HL-60/S4 treated with phorbol 12-myristate 13-acetate at 8.2 ng/mL for 4 days and 3 days (cell line): ENCODE results near the gene WRNIP1.

ENCODE experiments used
- in situ Hi-C: fragments of 300-500 bp; cut with MboI; formaldehyde crosslinking; loops from 2 replicates; pipeline ENCODE4 v1.15.0; 2022; ENCODE audit warnings: low sequenced_read_pairs

WRNIP1 gene

GRCh38 chr6:2831392-2831791 lies 66.2 kb downstream of the WRNIP1 start:
- in situ Hi-C loops = no loop called here

GRCh38 chr6:2834262-2834661 lies 69.1 kb downstream of the WRNIP1 start:
- in situ Hi-C loops = no loop called here
